Type B pancreatic cell (in vitro differentiated cells): Measurements from ENCODE around the gene CIPC. TPM values are rescaled to one million over a fixed set of nuclear protein-coding genes. Genes with fewer than 3 reads are reported as not detected.

Source experiments
- DNase-seq: peaks from one replicate; pipeline ENCODE4 v3.0.0; 2021; ENCODE audit warnings: mixed read lengths; ENCODE audit not compliant: unreplicated experiment; ENCODE audit errors: extremely low spot score
- H3K27ac Mint-ChIP-seq: 2 replicates; pipeline ENCODE4 v1.8.0; 2021; ENCODE audit warnings: mild to moderate bottlenecking, mixed read lengths
- H3K27me3 Mint-ChIP-seq: 2 replicates; pipeline ENCODE4 v1.8.0; 2021; ENCODE audit warnings: mixed read lengths
- H3K36me3 Mint-ChIP-seq: 2 replicates; pipeline ENCODE4 v1.8.0; 2021; ENCODE audit warnings: mixed read lengths
- H3K4me1 Mint-ChIP-seq: one replicate; pipeline ENCODE4 v1.8.0; 2021; ENCODE audit warnings: mixed read lengths; ENCODE audit not compliant: unreplicated experiment
- H3K4me3 Mint-ChIP-seq: 2 replicates; pipeline ENCODE4 v1.8.0; 2021; ENCODE audit warnings: mild to moderate bottlenecking, mixed read lengths
- H3K9me3 Mint-ChIP-seq: 2 replicates; pipeline ENCODE4 v1.8.0; 2021; ENCODE audit warnings: mixed read lengths
- total RNA-seq: library from RNA; stranded (reverse); gene quantifications from 2 replicates; pipeline ENCODE4 v1.2.1, GENCODE V29; 2021; ENCODE audit warnings: low replicate concordance
- TF ChIP-seq, protein P1 (sequence below): fragments of 200-600 bp; sonication (generic); conservative IDR thresholded peaks from 2 replicates; pipeline ENCODE4 v1.5.0; 2021; ENCODE audit warnings: antibody characterized with exemption, mild to moderate bottlenecking

Gene CIPC
- total RNA-seq, 1 donor from 2014 or later, result 27.2 TPM

DNA sequence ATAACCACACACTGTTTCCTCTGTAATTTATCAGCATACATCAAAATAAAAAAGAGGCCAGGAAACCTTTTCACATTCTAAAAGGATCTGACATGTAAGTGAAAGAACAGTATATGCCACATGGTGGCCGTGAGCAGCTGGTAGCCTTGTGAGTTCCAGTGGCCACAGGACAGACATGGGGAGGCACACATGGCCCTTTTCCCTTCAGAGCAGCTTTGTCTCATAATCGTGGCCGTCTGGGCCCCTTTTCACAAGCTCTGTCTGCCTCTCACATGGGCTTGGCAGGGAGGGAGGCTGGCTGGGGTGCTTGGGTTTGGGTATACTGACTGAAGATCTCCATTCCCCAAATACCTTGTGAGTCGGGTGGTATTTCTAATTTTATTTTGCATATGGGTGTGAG lies 45.0 kb downstream of the CIPC start:
- H3K9me3 Mint-ChIP-seq, result no peaks in the 10 kb centered on the region
- H3K36me3 Mint-ChIP-seq, result no peaks in the 10 kb centered on the region
- TF ChIP-seq, protein P1, sequence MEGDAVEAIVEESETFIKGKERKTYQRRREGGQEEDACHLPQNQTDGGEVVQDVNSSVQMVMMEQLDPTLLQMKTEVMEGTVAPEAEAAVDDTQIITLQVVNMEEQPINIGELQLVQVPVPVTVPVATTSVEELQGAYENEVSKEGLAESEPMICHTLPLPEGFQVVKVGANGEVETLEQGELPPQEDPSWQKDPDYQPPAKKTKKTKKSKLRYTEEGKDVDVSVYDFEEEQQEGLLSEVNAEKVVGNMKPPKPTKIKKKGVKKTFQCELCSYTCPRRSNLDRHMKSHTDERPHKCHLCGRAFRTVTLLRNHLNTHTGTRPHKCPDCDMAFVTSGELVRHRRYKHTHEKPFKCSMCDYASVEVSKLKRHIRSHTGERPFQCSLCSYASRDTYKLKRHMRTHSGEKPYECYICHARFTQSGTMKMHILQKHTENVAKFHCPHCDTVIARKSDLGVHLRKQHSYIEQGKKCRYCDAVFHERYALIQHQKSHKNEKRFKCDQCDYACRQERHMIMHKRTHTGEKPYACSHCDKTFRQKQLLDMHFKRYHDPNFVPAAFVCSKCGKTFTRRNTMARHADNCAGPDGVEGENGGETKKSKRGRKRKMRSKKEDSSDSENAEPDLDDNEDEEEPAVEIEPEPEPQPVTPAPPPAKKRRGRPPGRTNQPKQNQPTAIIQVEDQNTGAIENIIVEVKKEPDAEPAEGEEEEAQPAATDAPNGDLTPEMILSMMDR, result no peak
- peaks cover 9% of the 10 kb centered on the region for H3K4me1 Mint-ChIP-seq
- H3K27ac Mint-ChIP-seq, result no peak overlapping the region
- H3K4me3 Mint-ChIP-seq, result peak overlapping the region; percentile 56
- DNase-seq, result no peak
- peaks cover 86% of the 10 kb centered on the region for H3K27me3 Mint-ChIP-seq

DNA sequence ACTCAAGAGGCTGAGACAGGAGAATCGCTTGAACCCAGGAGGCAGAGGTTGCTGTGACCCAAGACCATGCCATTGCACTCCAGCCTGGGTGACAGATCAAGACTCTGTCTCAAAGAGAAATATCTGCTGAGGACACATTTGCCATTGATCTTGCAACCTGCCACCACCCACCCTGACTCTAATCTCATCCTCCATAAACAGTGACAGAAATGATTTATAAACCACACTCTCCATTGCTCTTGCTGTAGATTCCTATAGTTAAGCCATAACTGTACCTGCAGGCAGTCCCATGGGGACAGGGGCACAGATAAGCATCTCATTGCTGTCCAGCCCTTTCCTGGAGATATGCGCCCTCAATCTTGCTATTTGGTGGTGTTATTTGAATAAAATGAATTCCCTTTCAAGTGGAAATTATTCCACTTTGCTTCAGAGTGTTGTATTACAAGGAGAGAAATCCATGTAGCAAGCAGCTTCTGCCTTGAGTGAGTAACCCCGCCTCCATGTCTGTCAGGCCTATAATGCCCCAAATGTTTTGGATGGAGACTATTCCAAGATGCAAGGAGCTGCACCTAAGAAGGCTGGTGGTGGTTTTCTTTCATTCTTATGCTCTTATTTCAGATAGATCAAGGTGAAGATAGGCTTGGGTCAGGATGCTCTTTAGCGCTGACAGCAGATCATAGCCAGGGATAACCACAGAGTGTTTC lies 46.5 kb downstream of the CIPC start:
- H3K9me3 Mint-ChIP-seq, result no peaks in the 10 kb centered on the region
- H3K36me3 Mint-ChIP-seq, result no peaks in the 10 kb centered on the region
- H3K4me3 Mint-ChIP-seq, result no peak overlapping the region
- H3K4me1 Mint-ChIP-seq, result peaks cover 5% of the 10 kb centered on the region
- TF ChIP-seq, protein P1, result no peak
- peaks cover 83% of the 10 kb centered on the region for H3K27me3 Mint-ChIP-seq
- DNase-seq, result no peak
- H3K27ac Mint-ChIP-seq, result no peak overlapping the region

DNA sequence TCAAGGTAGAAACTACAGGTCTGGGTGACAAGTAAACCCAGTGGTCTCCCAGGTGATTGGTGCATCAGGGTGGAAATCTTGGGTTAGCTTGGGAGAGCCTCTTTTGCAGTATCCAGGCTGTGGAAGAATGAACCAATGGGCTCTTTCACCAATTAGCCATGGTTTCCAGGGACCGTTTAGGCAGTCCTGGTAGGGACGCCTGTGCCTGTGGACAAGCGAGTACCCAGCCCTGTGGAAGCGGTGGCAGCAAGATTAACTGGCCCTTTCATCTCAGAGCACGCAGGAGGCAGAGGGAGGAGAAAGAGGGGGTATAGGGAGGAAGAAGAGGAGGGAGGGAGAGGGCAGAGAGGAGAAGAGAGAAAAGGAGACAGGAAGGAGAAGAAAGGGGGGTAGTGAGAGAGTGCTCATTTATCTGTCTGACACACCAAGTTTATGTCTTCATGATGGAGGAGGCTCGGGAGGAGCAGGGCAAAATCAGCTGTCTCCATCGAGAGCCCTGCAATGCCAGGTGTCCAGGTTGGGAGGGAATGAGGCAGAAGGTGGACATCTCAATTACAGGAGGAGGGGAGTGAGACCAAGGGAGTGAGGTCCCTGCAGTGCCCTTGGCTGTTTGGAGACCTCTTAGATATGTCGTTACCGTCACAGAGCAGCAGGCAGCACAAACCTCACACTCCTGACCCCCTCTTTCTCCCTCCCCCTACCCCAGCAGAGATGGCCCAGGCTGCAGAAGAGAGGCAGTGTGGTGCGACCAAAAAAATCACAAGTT lies 48.1 kb downstream of the CIPC start:
- H3K36me3 Mint-ChIP-seq, result no peaks in the 10 kb centered on the region
- H3K27me3 Mint-ChIP-seq, result peaks cover 78% of the 10 kb centered on the region
- TF ChIP-seq, protein P1, result no peak
- no peak for DNase-seq
- no peak overlapping the region for H3K27ac Mint-ChIP-seq
- no peak overlapping the region for H3K4me3 Mint-ChIP-seq
- no peaks in the 10 kb centered on the region for H3K9me3 Mint-ChIP-seq
- H3K4me1 Mint-ChIP-seq, result no peaks in the 10 kb centered on the region

DNA sequence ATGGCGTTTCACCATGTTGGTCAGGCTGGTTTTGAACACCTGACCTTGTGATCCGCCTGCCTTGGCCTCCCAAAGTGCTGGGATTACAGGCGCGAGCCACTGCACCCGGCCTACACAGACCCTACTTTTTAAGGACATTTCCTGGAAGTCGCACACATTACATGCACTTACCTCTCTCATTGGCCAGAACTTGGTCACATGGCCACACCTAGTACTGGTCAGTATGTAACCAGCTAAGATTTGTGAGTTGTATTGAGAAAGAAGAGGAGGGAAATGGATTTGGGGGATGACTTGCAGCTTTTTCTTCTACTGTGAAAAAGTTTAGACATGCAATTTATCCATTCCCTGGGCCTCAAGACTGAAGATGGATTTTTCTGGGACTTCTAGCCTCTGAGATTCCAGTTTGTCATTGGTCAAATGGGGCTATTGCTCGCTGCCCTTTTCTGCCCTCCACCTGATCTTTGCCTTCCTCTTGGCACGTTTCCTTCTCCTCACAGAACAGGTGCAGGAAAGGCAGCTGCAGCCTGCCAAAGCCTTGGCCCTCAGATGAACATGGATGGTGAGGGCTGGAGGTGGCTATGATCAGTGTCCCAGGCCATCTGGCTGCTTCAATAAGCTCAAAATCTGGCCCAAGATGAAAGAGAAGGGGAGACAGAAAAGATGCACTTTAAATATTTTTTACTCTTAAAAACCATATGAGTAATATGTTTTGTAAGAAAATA lies 50.6 kb downstream of the CIPC start:
- Mint-ChIP-seq H3K4me3 (no peak overlapping the region), H3K27me3 (peaks cover 65% of the 10 kb centered on the region), H3K27ac (no peak overlapping the region), H3K4me1 (no peaks in the 10 kb centered on the region), H3K36me3 (no peaks in the 10 kb centered on the region), H3K9me3 (no peaks in the 10 kb centered on the region)
- no peak for DNase-seq
- TF ChIP-seq, protein P1, result no peak

DNA sequence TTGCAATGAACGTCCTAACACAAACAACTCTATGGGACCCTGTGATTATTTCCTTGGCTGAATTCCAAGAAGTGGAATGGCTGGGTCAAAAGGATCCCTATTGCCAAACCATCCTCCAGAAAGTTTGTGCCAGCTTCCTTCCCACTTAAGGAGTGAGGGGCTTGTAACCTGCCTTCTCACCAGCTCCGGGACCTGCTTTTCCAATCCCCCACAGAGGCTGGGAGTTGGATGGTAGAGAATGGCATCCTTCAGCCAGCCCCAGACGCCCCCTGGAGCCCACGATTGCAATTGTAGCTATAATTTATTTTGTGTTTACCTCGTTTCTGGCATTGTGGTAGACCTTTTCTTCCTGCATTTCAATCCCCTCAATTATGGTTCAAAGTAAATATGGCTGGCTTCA lies 53.2 kb downstream of the CIPC start:
- no peak overlapping the region for H3K27ac Mint-ChIP-seq
- no peak for DNase-seq

More for the DNA sequence above, 53.2 kb downstream of the CIPC start:
- Mint-ChIP-seq H3K4me1 (no peaks in the 10 kb centered on the region), H3K4me3 (no peak overlapping the region), H3K9me3 (no peaks in the 10 kb centered on the region), H3K36me3 (no peaks in the 10 kb centered on the region), H3K27me3 (peaks cover 61% of the 10 kb centered on the region)
- TF ChIP-seq, protein P1, result peak; percentile 77
